HCT116 (cell line): Measurements from ENCODE around the gene REN.

ENCODE experiments used
- CEBPB ChIP-seq: IDR thresholded peaks from 2 replicates; pipeline ENCODE4 v1.6.1; 2012; ENCODE audit warnings: low read depth
- CTCF ChIP-seq, 3 experiments: fragments of 200-600 bp in 1 of 3; sonication (generic) in 1 of 3; IDR thresholded peaks in 2 of 3; conservative IDR thresholded peaks in 1 of 3; 2 replicates each; pipeline ENCODE4 v1.5.1; 2012 to 2017; ENCODE audit warnings: low read depth in 2 of 3, low read length in 2 of 3, antibody characterized with exemption in 1 of 3, borderline replicate concordance in 1 of 3, control low read depth in 1 of 3, mild to moderate bottlenecking in 1 of 3, mixed read lengths in 1 of 3, mixed run types in 1 of 3, moderate library complexity in 1 of 3; ENCODE audit not compliant: insufficient read depth in 1 of 3
- ELF1 ChIP-seq: IDR thresholded peaks from 2 replicates; pipeline ENCODE4 v1.6.1; 2012; ENCODE audit warnings: low read depth, borderline replicate concordance
- EZH2 ChIP-seq: fragments of 200-600 bp; sonication (generic); IDR thresholded peaks from 2 replicates; pipeline ENCODE4 v1.6.1; 2017; ENCODE audit warnings: antibody characterized with exemption, mixed run types
- MAX ChIP-seq: IDR thresholded peaks from 2 replicates; pipeline ENCODE4 v1.6.1; 2012
- POLR2A ChIP-seq: IDR thresholded peaks from 2 replicates; pipeline ENCODE4 v1.7.0; 2011; ENCODE audit warnings: borderline replicate concordance; ENCODE audit not compliant: insufficient read depth, insufficient read length; ENCODE audit errors: extremely low read depth
- POLR2AphosphoS5 ChIP-seq: IDR thresholded peaks from 2 replicates; pipeline ENCODE4 v1.6.1; 2011; ENCODE audit warnings: mild to moderate bottlenecking, low read depth, low read length, moderate library complexity
- RAD21 ChIP-seq: IDR thresholded peaks from 2 replicates; pipeline ENCODE4 v1.6.1; 2012; ENCODE audit warnings: low read depth, mild to moderate bottlenecking
- SIN3A ChIP-seq: IDR thresholded peaks from 2 replicates; pipeline ENCODE4 v1.6.1; 2012; ENCODE audit warnings: low read depth
- YY1 ChIP-seq: IDR thresholded peaks from 2 replicates; pipeline ENCODE4 v1.6.1; 2011; ENCODE audit warnings: low read length, low read depth, moderate library complexity, mild to moderate bottlenecking; ENCODE audit not compliant: insufficient replicate concordance; ENCODE audit errors: extremely low read depth
- ZFX ChIP-seq: fragments of 450-650 bp; IDR thresholded peaks from 2 replicates; pipeline ENCODE4 v1.6.1; 2017
- ZNF274 ChIP-seq: fragments of 200-500 bp; sonication (Bioruptor generic); IDR thresholded peaks from 2 replicates; pipeline ENCODE4 v1.6.1; 2014; ENCODE audit warnings: mild to moderate bottlenecking, low read depth, low read length, inconsistent platforms

GRCh38 chr1:204201348-204202040 is 35.4 kb upstream of the REN start:
- TF ChIP-seq POLR2AphosphoS5 = no peak
- no peak for TF ChIP-seq POLR2A
- no peak for TF ChIP-seq RAD21
- TF ChIP-seq CTCF (IDR thresholded peaks at IDR 0.05 in 2 of 3, conservative IDR thresholded peaks at IDR 0.05 in 1 of 3; ENCODE audit: borderline replicate concordance in 1 of 3, insufficient read depth in 1 of 3, low read depth in 2 of 3, low read length in 2 of 3) = no peak
- TF ChIP-seq SIN3A = no peak
- no peak for TF ChIP-seq ZFX
- TF ChIP-seq MAX = no peak
- TF ChIP-seq ZNF274 = no peak
- no peak for TF ChIP-seq ELF1
- TF ChIP-seq EZH2 = no peak
- TF ChIP-seq CEBPB = no peak
- no peak for TF ChIP-seq YY1
